H1 (cell line): ENCODE data around the gene DAB2IP.

Experiments
- ATF2 ChIP-seq: IDR thresholded peaks from 2 replicates; pipeline ENCODE4 v1.6.1; 2012; ENCODE audit warnings: low read length, inconsistent platforms
- CEBPB ChIP-seq: IDR thresholded peaks from 2 replicates; pipeline ENCODE4 v1.6.1; 2012; ENCODE audit warnings: low read depth, low read length
- CTCF ChIP-seq, 3 experiments: IDR thresholded peaks; 1 replicate in 2 of 3; 2 replicates in 1 of 3; pipeline versions ENCODE4 v1.5.1 to v1.6.1; 2011; ENCODE audit warnings: low read length in 3 of 3, mild to moderate bottlenecking in 3 of 3, inconsistent platforms in 2 of 3, low read depth in 1 of 3, moderate library complexity in 1 of 3; ENCODE audit not compliant: insufficient read depth in 1 of 3; ENCODE audit errors: control extremely low read depth in 1 of 3
- RAD21 ChIP-seq, 2 experiments: IDR thresholded peaks in 1 of 2; conservative IDR thresholded peaks in 1 of 2; 2 replicates each; pipeline ENCODE4 v1.6.1; 2011; ENCODE audit warnings: low read depth in 2 of 2, low read length in 2 of 2, improper control_type of control experiment in 1 of 2, inconsistent platforms in 1 of 2, mild to moderate bottlenecking in 1 of 2, moderate library complexity in 1 of 2
- RFX5 ChIP-seq: IDR thresholded peaks from 2 replicates; pipeline ENCODE4 v1.6.1; 2011; ENCODE audit warnings: low read depth, low read length, improper control_type of control experiment, borderline replicate concordance
- RXRA ChIP-seq: IDR thresholded peaks from 2 replicates; pipeline ENCODE4 v1.6.1; 2011; ENCODE audit warnings: low read depth, mild to moderate bottlenecking, low read length, moderate library complexity; ENCODE audit not compliant: insufficient read depth
- SP1 ChIP-seq: IDR thresholded peaks from 2 replicates; pipeline ENCODE4 v1.6.1; 2011; ENCODE audit warnings: low read depth, low read length
- SP4 ChIP-seq: IDR thresholded peaks from 2 replicates; pipeline ENCODE4 v1.6.1; 2012; ENCODE audit warnings: low read length, inconsistent platforms
- YY1 ChIP-seq: IDR thresholded peaks from 2 replicates; pipeline ENCODE4 v1.6.1; 2011; ENCODE audit warnings: low read depth, mild to moderate bottlenecking, low read length

GRCh38 chr9:121809356-121810050, 158.1 kb downstream of the DAB2IP start:
- TF ChIP-seq CTCF (IDR thresholded peaks at IDR 0.05; ENCODE audit: control extremely low read depth in 1 of 3, insufficient read depth in 1 of 3, low read depth in 1 of 3, low read length in 3 of 3) = no peak
- no peak for TF ChIP-seq SP4
- TF ChIP-seq YY1 = no peak
- TF ChIP-seq CEBPB = no peak
- no peak for TF ChIP-seq RXRA
- no peak for TF ChIP-seq ATF2
- TF ChIP-seq RFX5 = no peak
- no peak for TF ChIP-seq SP1
- no peak for TF ChIP-seq RAD21 (IDR thresholded peaks at IDR 0.05 in 1 of 2, conservative IDR thresholded peaks at IDR 0.05 in 1 of 2; ENCODE audit: low read depth in 2 of 2, low read length in 2 of 2)
